ENCODE data around the gene DHCR7.
"Not testable (repeated sequence)": the region's sequence is repeated elsewhere in the genome, so short reads cannot be mapped to it uniquely, and the experiment has no call there.

DHCR7 gene

GRCh38 chr11:71436861-71437260 is 11.3 kb downstream of the DHCR7 start:
- no peak for DNase-seq

- DNase-seq: no peak
Measured at GRCh38 chr11:71435278-71435951, 12.8 kb downstream of the DHCR7 start.

- no peak for DNase-seq
Measured at GRCh38 chr11:71434576-71435130, 13.5 kb downstream of the DHCR7 start.

- no peak for DNase-seq
Measured at GRCh38 chr11:71433648-71434450, 14.3 kb downstream of the DHCR7 start.

GRCh38 chr11:71432761-71433647 is 15.2 kb downstream of the DHCR7 start:
- DNase-seq: no peak

- DNase-seq: no peak
Measured at GRCh38 chr11:71431271-71431670, 16.9 kb downstream of the DHCR7 start.

- no peak for DNase-seq
Measured at GRCh38 chr11:71430166-71430565, 18.0 kb downstream of the DHCR7 start.

GRCh38 chr11:71429701-71430100 is 18.5 kb downstream of the DHCR7 start:
- DNase-seq: no peak

GRCh38 chr11:71428861-71429435 is 19.2 kb downstream of the DHCR7 start:
- DNase-seq: no peak

GRCh38 chr11:71426413-71426812 is 21.8 kb downstream of the DHCR7 start:
- no peak for DNase-seq

GRCh38 chr11:71425860-71426259 is 22.3 kb downstream of the DHCR7 start:
- DNase-seq: no peak

- DNase-seq: no peak
Measured at GRCh38 chr11:71425409-71425808, 22.8 kb downstream of the DHCR7 start.

- no peak for DNase-seq
Measured at GRCh38 chr11:71423181-71423790, 24.9 kb downstream of the DHCR7 start.

GRCh38 chr11:71422318-71422717 is 25.9 kb downstream of the DHCR7 start:
- not testable (repeated sequence) for DNase-seq

GRCh38 chr11:71421392-71421950 is 26.7 kb downstream of the DHCR7 start:
- no peak for DNase-seq

GRCh38 chr11:71420455-71421241 is 27.5 kb downstream of the DHCR7 start:
- no peak for DNase-seq

- no peak for DNase-seq
Measured at GRCh38 chr11:71418643-71419042, 29.6 kb downstream of the DHCR7 start.

- no peak for DNase-seq
Measured at GRCh38 chr11:71414645-71415044, 33.5 kb downstream of the DHCR7 start.

GRCh38 chr11:71410363-71410966 is 37.7 kb downstream of the DHCR7 start:
- DNase-seq: no peak

GRCh38 chr11:71408826-71409225 is 39.4 kb downstream of the DHCR7 start:
- DNase-seq: no peak

- DNase-seq: no peak
Measured at GRCh38 chr11:71407356-71407755, 40.8 kb downstream of the DHCR7 start.

Data from CD4-positive, alpha-beta T cell treated with Interleukin-4 for 4 hours (primary cell).